ENCODE data around the gene ACO1.

- no peak for TF ChIP-seq CTCF (IDR thresholded peaks at IDR 0.05; ENCODE audit: extremely low read depth in 1 of 2, insufficient read depth in 1 of 2, low read depth in 1 of 2, low read length in 2 of 2)
- no peak for TF ChIP-seq EZH2 (IDR thresholded peaks at IDR 0.05; ENCODE audit: borderline replicate concordance, low read depth, low read length, severe bottlenecking)
- TF ChIP-seq MAX (IDR thresholded peaks at IDR 0.05; ENCODE audit: insufficient read depth, insufficient read length) = no peak
- no peak for TF ChIP-seq POLR2A (IDR thresholded peaks at IDR 0.05; ENCODE audit: low read depth, low read length)
- TF ChIP-seq JUN (IDR thresholded peaks at IDR 0.05; ENCODE audit: borderline replicate concordance, insufficient read depth, insufficient read length, low read depth) = no peak
- TF ChIP-seq POLR2AphosphoS5 (IDR thresholded peaks at IDR 0.05; ENCODE audit: insufficient read depth, low read depth, low read length) = no peak
- no peak for TF ChIP-seq FOS (IDR thresholded peaks at IDR 0.05; ENCODE audit: borderline replicate concordance, insufficient read depth, low read length)
These were observed 65.5 kb downstream of the ACO1 start for GRCh38 chr9:32449969-32450368.

All from endothelial cell of umbilical vein (primary cell).